Activated T-cell treated with anti-CD3 and anti-CD28 coated beads for 24 hours (primary cell): ENCODE results near the gene SNHG17.

Experiments used
- DNase-seq: peaks from one replicate; pipeline ENCODE4 v3.0.0-alpha.2; 2020; ENCODE audit warnings: low read depth

SNHG17 gene

DNA sequence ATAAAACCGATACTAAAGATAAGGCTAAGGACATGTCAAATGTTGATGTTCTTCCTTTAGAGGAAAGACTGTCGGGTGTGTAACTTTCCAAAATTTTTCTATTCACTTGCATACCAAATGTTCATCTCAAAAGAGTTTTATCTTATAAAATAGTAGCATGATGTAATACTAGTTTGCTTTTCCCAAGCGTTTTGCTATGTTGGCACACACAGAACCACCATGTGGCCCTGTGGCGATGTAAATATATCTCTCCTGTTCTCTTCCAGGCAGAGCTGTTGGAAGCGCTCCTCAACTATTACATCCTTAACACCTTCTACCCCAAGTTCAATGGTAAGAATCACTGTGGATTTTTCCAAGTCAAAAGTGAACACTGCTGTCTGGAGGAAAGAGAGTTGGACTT, 62.3 kb downstream of the SNHG17 start:
- DNase-seq = no peak
